NCI-H146 treated with DMSO at 0.1 percent for 48 hours (cell line): Measurements from ENCODE around the gene ABR.
"Not testable (repeated sequence)": the region's sequence is repeated elsewhere in the genome, so short reads cannot be mapped to it uniquely, and the experiment has no call there.

Experiments
- DNase-seq: peaks from one replicate; lab custom pipeline; 2025; ENCODE audit not compliant: unreplicated experiment; lab: John Stamatoyannopoulos, UW

ABR gene

GRCh38 chr17:1122533-1123392 lies 57.0 kb downstream of the ABR start:
- DNase-seq: peak; percentile 15

GRCh38 chr17:1121442-1121817 lies 58.4 kb downstream of the ABR start:
- DNase-seq: not testable (repeated sequence)

DNA sequence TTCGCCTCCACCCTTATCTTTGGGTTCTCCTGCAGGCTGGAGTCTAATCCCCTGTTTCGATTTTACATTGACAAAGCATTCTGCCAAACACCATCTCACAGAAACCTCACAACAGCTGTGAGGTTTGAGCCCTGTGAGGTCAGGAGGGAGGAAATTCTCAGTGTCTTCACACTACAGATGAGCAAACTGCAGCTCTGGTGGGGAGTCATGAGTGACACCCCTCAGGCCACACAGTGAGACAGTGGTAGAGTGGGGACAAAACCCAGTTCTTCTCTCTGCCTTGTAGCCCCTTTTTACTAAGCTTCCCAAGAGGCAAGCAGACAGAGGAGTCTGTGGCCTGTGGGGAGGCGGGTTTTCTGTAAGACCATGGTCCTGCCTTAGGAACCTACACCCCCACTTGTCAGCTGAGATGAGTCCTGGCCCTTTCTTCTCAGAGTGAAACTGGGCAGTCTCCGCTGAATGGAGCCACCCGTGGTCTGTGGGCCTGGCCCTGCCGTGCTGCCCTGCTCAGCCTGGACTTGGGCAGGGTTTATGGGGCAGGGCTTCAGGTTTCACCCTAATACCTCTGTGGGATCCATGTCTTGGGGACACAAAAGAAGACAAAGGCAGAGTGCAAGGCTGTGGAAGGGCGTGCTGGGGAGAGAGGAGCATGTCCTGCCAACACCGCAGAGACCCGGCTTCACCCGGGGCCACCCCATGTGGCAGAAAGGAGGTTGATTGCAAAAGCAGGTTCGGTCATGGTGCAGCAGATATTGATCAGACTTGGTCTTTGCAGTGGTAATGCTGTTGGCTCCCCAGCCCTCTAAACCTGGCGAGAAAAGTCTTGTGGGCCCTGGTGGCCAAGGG lies 59.0 kb downstream of the ABR start:
- DNase-seq: no peak

DNA sequence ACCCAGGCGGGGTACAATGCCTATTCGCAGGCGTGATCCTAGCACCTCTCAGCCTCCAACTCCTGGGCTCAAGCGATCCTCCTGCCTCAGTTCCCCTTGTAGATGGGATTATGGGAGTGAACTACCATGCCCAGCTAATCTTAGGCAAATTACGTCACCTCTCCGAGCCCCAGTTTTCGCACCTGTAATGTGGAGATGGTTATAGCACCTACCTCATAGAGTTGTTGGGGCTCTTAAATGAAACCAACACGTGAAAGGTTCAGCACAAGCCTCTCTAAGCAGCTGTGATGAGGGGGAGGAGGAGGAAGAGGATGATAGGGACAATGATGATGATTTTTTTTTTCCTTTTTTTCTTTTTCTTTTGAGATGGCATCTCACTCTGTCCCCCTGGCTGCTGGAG lies 59.9 kb downstream of the ABR start:
- no peak for DNase-seq

DNA sequence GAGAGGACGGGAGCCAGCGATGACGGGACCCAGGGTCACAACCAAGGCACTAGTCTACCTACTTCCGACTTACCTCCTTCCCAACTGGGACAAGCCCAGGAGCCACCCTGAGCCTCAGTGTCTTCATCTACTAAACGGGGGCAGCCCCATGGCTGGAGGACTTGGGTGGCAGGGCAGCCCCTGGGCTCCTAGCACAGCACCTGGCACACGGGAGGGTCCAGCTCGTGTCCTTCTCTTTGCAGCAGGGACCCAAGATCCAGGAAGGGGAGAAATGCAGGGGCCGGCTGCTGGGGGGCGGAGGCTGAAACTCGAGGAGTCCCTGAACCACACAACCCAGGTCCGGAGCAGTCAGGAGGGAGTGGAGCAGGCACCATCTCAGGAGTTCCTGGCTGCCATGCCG lies 63.2 kb downstream of the ABR start:
- no peak for DNase-seq

DNA sequence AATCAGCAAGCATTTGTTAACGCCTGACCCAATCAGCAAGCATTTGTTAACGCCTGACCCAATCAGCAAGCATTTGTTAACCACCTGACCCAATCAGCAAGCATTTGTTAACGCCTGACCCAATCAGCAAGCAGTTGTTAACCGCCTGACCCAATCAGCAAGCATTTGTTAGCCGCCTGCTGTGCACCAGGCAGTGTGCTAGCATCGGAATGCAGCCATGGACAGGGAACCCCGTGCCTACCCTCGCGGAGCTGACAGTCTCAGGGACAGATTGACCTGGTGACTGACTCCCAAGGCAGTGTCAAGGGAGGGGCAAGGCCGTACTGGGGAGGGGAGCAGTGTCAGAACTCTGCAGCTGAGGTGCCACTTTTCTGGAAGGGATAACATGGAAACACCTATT lies 66.9 kb downstream of the ABR start:
- no peak for DNase-seq

GRCh38 chr17:1111599-1112443 lies 68.0 kb downstream of the ABR start:
- peak; percentile 18 for DNase-seq

DNA sequence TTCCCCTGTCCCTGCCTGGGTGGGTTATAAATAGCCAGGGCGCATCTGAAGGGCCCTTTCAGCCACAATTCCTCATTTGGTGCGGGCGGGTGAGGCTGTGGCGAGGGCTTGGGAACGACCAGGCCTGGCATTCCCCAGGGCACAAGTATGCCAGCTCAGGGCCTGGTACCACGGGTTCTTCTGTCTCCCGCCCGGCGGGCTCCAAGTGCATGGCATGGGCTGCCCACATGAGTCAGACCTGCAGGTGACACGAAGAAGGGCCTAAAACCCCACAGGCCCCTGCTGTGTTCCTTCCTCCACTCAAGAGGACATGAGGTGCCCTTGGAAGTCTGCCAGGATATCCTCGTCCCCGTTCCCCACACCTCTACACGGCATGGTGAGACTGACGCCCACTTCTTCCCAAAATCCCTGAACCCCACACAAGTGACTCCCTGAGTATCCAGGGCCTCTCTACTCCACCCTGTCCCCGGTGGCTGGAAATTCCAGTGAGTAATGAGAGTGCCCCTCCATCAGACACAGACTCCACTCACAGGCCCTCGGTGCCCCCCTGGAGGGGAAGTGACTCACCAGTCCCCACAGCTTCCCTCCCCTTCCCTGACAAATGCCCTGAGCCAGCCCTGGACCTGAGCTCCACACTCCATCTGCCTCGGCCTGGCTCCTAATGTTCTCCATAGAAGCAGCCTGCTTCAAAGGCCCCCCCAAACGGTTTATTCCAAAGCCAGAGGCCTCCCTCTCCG lies 68.8 kb downstream of the ABR start:
- DNase-seq: no peak

- DNase-seq: no peak
Observed at GRCh38 chr17:1110541-1110861, 69.3 kb downstream of the ABR start.

GRCh38 chr17:1109606-1110540 lies 69.9 kb downstream of the ABR start:
- peak; percentile 1 for DNase-seq

GRCh38 chr17:1108765-1109605 lies 70.8 kb downstream of the ABR start:
- DNase-seq: peak; percentile 8

- peak; percentile 18 for DNase-seq
Observed at GRCh38 chr17:1108478-1108764, 71.4 kb downstream of the ABR start.

DNA sequence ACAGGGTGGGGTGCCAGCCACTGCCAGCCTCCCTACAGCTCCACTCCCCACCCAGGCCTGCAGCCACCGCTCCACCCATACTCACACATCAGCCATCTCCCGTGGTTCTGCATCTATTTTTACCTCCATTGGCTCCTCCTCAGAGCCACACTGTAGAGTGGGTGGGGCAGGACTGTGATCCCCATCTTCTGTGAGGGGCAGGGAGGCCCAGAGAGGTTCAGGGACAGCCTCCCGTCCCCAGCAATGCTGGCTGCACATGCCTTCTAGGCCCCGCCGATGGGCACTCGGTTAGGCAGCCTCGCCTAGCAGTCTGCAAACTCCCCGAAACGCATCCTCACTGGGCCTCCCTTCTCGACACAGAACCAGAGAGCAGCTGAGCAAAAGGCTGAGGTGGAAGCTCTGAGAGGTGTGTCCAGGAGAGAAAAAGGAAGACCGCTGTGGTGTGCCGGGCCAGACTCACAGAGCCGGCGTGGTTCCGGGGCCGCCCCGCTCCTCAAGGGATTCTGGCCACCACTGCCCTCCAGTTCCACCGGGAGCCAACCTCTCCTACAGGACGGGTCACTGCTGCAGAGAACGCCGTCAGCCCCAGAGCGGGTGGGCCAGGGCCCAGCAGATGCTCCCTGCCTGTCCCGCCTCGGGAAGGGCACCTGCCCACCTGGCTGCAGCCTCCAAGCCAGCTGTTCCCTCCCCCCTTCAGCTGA lies 71.9 kb downstream of the ABR start:
- DNase-seq: no peak

- no peak for DNase-seq
Observed at GRCh38 chr17:1107083-1107776, 72.6 kb downstream of the ABR start.

DNA sequence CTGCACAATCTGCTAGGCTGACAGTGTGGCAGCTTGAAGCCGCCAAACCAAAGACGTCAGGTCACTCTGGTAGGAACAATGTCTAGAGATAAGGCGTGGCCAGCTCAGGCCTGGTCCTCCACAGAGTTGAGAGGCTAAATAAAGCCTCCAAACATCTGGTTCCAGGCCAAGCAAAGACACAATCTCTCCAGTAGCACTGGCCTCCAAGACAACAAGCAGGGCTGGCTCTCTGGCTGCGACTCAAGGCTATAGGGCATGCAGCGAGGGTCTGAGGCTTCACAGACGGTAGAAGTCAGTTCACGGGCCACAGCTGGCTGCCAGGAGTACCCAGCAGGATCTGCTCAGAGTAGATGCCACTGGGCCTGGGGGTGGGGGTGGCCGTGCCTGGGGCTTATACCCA lies 75.6 kb downstream of the ABR start:
- DNase-seq: no peak

- DNase-seq: no peak
Observed at GRCh38 chr17:1100382-1100781, 79.4 kb downstream of the ABR start.

DNA sequence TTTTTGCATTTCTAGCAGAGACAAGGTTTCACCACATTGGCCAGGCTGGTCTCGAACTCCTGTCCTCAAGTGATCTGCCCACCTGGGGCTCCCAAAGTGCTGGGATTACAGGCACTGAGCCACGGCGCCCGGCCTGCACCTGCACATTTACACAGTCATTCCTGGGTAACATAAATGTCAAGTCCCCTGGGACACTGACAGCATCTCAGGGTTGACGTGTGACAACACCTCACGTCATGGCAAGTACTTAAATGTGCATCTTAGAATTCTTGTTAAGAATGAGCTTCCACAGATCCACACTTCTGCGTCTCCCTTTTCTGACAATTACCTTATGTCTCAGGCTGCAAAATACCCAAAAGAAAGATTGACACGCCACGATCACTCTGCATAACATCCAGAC lies 80.5 kb downstream of the ABR start:
- DNase-seq: no peak
